ENCODE measurements around the gene LRRC36. TPM values are rescaled to one million over a fixed set of nuclear protein-coding genes. Genes with fewer than 3 reads are reported as not detected.

Gene LRRC36
- total RNA-seq, 1 donor from 2014 or later: not detected

DNA sequence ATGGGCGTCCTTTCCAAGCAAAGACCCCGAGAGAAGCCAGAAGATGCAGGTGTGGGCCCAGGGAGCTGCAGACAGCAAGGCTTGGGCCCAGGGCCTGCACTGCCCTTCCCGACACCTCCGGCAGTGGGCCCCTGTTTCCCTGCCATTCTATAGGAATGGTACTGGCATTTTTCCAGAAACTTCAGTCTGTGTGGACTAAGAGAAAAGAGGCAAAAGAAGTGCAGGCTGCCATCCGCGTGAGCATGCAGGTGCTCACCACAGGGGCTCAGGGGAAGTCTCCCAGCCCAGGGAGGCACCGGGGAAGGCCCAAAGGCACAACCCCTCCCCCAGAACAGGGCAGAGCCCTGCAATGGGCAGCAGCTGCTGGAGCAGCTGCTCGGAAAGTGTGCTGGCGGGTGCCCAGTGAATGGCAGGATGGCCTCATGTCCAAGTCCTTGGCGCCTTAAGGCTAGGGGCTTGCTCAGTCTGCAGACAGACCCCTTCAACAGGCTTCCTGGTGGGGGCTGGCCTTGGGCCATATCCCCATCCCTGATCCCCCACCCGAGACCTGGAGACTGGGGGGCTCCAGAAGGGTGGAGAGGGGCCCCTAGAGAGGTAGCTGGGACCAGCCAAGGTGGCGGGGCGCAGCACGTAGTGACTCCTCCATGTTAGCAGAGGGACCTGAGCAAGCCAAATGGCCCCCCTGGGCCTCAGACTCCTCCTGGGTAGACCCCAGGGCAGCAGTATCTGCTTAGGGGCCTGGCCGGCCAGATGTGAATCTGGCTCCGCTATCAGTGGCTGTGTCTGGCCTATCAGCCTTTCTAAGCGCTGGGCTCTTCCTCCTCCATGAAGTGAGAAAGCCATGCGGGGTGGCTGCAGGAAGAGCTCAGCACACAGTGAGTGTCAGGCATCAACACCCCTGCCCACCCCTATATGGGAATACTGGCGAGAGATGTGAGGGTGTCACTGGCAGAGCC lies 73.4 kb downstream of the LRRC36 start:
- H3K27me3 ChIP-seq (ENCODE audit: control insufficient read depth in 3 of 3, insufficient read depth in 3 of 3, low read length in 3 of 3): no peaks in the 10 kb centered on the region
- H3K4me3 ChIP-seq (ENCODE audit: low read length in 3 of 3): peak overlapping the region in 1 of 3 donors; percentile 29
- peak overlapping the region in 2 of 3 donors; percentile 20 to 60 for H3K9ac ChIP-seq (ENCODE audit: low read depth in 1 of 3, low read length in 3 of 3)
- H3K27ac ChIP-seq (ENCODE audit: low read depth, low read length): no peak overlapping the region
- H3K9me3 ChIP-seq (ENCODE audit: control insufficient read depth in 3 of 3, low read length in 3 of 3): no peaks in the 10 kb centered on the region
- H3K4me1 ChIP-seq (ENCODE audit: control insufficient read depth in 3 of 3, insufficient read depth in 3 of 3, low read length in 3 of 3): peaks cover 30 to 76% (median 66%) of the 10 kb centered on the region in 3 donors
- no peaks in the 10 kb centered on the region for H3K36me3 ChIP-seq (ENCODE audit: control insufficient read depth in 3 of 3, insufficient read depth in 3 of 3, low read length in 3 of 3)

GRCh38 chr16:67400901-67401300 lies 74.3 kb downstream of the LRRC36 start:
- Histone ChIP-seq H3K36me3 (ENCODE audit: control insufficient read depth in 3 of 3, insufficient read depth in 3 of 3, low read length in 3 of 3) (no peaks in the 10 kb centered on the region), H3K9ac (ENCODE audit: low read depth in 1 of 3, low read length in 3 of 3) (no peak overlapping the region), H3K27me3 (ENCODE audit: control insufficient read depth in 3 of 3, insufficient read depth in 3 of 3, low read length in 3 of 3) (no peaks in the 10 kb centered on the region), H3K4me1 (ENCODE audit: control insufficient read depth in 3 of 3, insufficient read depth in 3 of 3, low read length in 3 of 3) (peaks cover 30 to 77% (median 66%) of the 10 kb centered on the region in 3 donors), H3K27ac (ENCODE audit: low read depth, low read length) (no peak overlapping the region), H3K4me3 (ENCODE audit: low read length in 3 of 3) (no peak overlapping the region), H3K9me3 (ENCODE audit: control insufficient read depth in 3 of 3, low read length in 3 of 3) (no peaks in the 10 kb centered on the region)

- no peaks in the 10 kb centered on the region for H3K36me3 ChIP-seq (ENCODE audit: control insufficient read depth in 3 of 3, insufficient read depth in 3 of 3, low read length in 3 of 3)
- no peaks in the 10 kb centered on the region for H3K9me3 ChIP-seq (ENCODE audit: control insufficient read depth in 3 of 3, low read length in 3 of 3)
- no peaks in the 10 kb centered on the region for H3K27me3 ChIP-seq (ENCODE audit: control insufficient read depth in 3 of 3, insufficient read depth in 3 of 3, low read length in 3 of 3)
- H3K4me1 ChIP-seq (ENCODE audit: control insufficient read depth in 3 of 3, insufficient read depth in 3 of 3, low read length in 3 of 3): peaks cover 34 to 72% (median 67%) of the 10 kb centered on the region in 3 donors
- H3K27ac ChIP-seq (ENCODE audit: low read depth, low read length): peak overlapping the region; percentile 89
- no peak overlapping the region for H3K4me3 ChIP-seq (ENCODE audit: low read length in 3 of 3)
- no peak overlapping the region for H3K9ac ChIP-seq (ENCODE audit: low read depth in 1 of 3, low read length in 3 of 3)
Observed at GRCh38 chr16:67403976-67404555, 77.5 kb downstream of the LRRC36 start.

- no peak overlapping the region for H3K4me3 ChIP-seq (ENCODE audit: low read length in 3 of 3)
- no peaks in the 10 kb centered on the region for H3K9me3 ChIP-seq (ENCODE audit: control insufficient read depth in 3 of 3, low read length in 3 of 3)
- H3K9ac ChIP-seq (ENCODE audit: low read depth in 1 of 3, low read length in 3 of 3): peak overlapping the region in 1 of 3 donors; percentile 50
- no peaks in the 10 kb centered on the region for H3K36me3 ChIP-seq (ENCODE audit: control insufficient read depth in 3 of 3, insufficient read depth in 3 of 3, low read length in 3 of 3)
- H3K27ac ChIP-seq (ENCODE audit: low read depth, low read length): peak overlapping the region; percentile 89
- no peaks in the 10 kb centered on the region for H3K27me3 ChIP-seq (ENCODE audit: control insufficient read depth in 3 of 3, insufficient read depth in 3 of 3, low read length in 3 of 3)
- peaks cover 31 to 72% (median 60%) of the 10 kb centered on the region in 3 donors for H3K4me1 ChIP-seq (ENCODE audit: control insufficient read depth in 3 of 3, insufficient read depth in 3 of 3, low read length in 3 of 3)
Observed at GRCh38 chr16:67404740-67405226, 78.2 kb downstream of the LRRC36 start.

GRCh38 chr16:67405336-67405735 lies 78.7 kb downstream of the LRRC36 start:
- H3K4me3 ChIP-seq (ENCODE audit: low read length in 3 of 3): no peak overlapping the region
- H3K9ac ChIP-seq (ENCODE audit: low read depth in 1 of 3, low read length in 3 of 3): peak overlapping the region in 1 of 3 donors; percentile 77
- H3K4me1 ChIP-seq (ENCODE audit: control insufficient read depth in 3 of 3, insufficient read depth in 3 of 3, low read length in 3 of 3): peaks cover 25 to 71% (median 57%) of the 10 kb centered on the region in 3 donors
- no peaks in the 10 kb centered on the region for H3K9me3 ChIP-seq (ENCODE audit: control insufficient read depth in 3 of 3, low read length in 3 of 3)
- no peaks in the 10 kb centered on the region for H3K27me3 ChIP-seq (ENCODE audit: control insufficient read depth in 3 of 3, insufficient read depth in 3 of 3, low read length in 3 of 3)
- peak overlapping the region; percentile 89 for H3K27ac ChIP-seq (ENCODE audit: low read depth, low read length)
- no peaks in the 10 kb centered on the region for H3K36me3 ChIP-seq (ENCODE audit: control insufficient read depth in 3 of 3, insufficient read depth in 3 of 3, low read length in 3 of 3)

DNA sequence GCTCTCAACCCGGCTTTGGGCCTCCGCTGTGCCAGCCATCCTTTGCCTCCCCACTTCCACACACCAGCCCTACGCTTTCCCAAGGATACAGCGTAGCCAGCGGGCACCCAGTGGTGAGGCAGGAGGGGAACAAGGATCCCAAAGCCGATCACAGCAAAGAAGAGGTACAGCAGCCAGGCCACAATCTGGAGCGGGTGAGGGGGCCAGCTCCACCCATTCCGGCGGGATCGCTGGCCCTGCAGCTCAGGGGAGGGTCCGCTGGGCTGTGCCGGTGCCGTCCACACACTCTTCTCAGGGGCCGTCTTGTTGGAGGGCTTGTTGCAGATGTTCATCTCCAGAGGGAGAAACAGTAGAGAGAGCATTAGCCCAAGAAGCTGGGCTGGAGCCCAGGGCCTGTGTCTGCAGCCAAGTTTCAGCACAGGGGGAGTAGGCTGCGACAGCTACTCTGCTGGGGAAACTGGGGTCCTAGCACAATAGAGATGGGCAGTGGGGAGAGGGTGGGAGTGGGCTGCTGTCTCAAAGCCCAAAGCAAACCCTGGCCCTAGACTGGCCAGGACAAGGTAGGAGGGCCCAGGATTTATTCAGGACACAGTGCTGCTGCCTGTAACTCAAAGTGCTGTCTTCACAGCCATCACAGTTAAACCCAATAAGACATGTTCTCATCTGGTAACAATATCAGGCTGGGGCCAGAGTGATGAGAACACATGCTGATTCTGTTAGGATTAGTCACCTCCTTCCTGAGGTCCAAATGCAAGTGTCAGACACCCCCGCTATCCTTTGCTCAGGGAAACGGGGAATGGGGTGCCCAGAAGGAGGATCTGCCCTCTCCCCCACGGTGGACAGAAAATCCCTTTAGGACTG lies 79.7 kb downstream of the LRRC36 start:
- Histone ChIP-seq H3K27ac (ENCODE audit: low read depth, low read length) (peak overlapping the region; percentile 89), H3K36me3 (ENCODE audit: control insufficient read depth in 3 of 3, insufficient read depth in 3 of 3, low read length in 3 of 3) (no peaks in the 10 kb centered on the region), H3K4me1 (ENCODE audit: control insufficient read depth in 3 of 3, insufficient read depth in 3 of 3, low read length in 3 of 3) (peaks cover 25 to 61% (median 48%) of the 10 kb centered on the region in 3 donors), H3K9me3 (ENCODE audit: control insufficient read depth in 3 of 3, low read length in 3 of 3) (no peaks in the 10 kb centered on the region), H3K27me3 (ENCODE audit: control insufficient read depth in 3 of 3, insufficient read depth in 3 of 3, low read length in 3 of 3) (no peaks in the 10 kb centered on the region), H3K4me3 (ENCODE audit: low read length in 3 of 3) (peak overlapping the region in 2 of 3 donors; percentile 24 to 45), H3K9ac (ENCODE audit: low read depth in 1 of 3, low read length in 3 of 3) (peak overlapping the region; percentile 71 to 77 (median 74))

- Histone ChIP-seq H3K36me3 (ENCODE audit: control insufficient read depth in 3 of 3, insufficient read depth in 3 of 3, low read length in 3 of 3) (no peaks in the 10 kb centered on the region), H3K27ac (ENCODE audit: low read depth, low read length) (peak overlapping the region; percentile 89), H3K4me3 (ENCODE audit: low read length in 3 of 3) (no peak overlapping the region), H3K4me1 (ENCODE audit: control insufficient read depth in 3 of 3, insufficient read depth in 3 of 3, low read length in 3 of 3) (peaks cover 25 to 57% (median 46%) of the 10 kb centered on the region in 3 donors), H3K9ac (ENCODE audit: low read depth in 1 of 3, low read length in 3 of 3) (peak overlapping the region; percentile 71 to 77 (median 74)), H3K27me3 (ENCODE audit: control insufficient read depth in 3 of 3, insufficient read depth in 3 of 3, low read length in 3 of 3) (no peaks in the 10 kb centered on the region), H3K9me3 (ENCODE audit: control insufficient read depth in 3 of 3, low read length in 3 of 3) (no peaks in the 10 kb centered on the region)
Observed at GRCh38 chr16:67407176-67407787, 80.7 kb downstream of the LRRC36 start.

DNA sequence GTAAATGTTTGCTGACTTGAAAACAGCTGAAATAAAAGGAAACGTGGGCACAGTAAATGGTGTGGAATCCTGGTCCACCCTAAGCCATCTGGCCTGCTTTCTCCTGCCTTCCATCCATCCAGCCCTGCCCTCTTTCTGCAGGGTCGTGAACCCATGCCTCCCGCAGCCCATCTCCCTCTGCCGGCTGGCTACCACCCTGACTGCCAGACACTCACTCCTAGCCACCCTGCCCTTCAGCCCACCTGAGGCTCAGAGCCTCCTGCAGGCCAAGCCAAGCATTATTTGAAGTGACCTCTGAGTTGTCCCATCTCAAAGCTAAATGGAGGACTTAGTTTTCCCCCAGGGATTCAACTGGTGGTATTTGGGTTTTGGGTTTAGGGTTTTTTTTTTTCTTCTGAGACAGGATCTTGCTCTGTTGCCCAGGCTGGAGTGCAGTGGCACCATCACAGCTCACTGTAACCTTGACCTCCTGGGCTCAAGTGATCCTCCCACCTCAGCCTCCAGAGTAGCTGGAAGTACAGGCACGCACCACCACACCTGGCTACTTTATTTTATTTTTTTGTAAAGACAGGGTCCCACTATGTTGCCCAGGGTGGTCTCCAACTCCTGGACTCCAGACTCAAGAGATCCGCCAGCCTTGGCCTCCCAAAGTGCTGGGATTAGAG lies 81.3 kb downstream of the LRRC36 start:
- no peaks in the 10 kb centered on the region for H3K36me3 ChIP-seq (ENCODE audit: control insufficient read depth in 3 of 3, insufficient read depth in 3 of 3, low read length in 3 of 3)
- H3K9ac ChIP-seq (ENCODE audit: low read depth in 1 of 3, low read length in 3 of 3): peak overlapping the region in 1 of 3 donors; percentile 71
- peaks cover 25 to 57% (median 46%) of the 10 kb centered on the region in 3 donors for H3K4me1 ChIP-seq (ENCODE audit: control insufficient read depth in 3 of 3, insufficient read depth in 3 of 3, low read length in 3 of 3)
- no peaks in the 10 kb centered on the region for H3K27me3 ChIP-seq (ENCODE audit: control insufficient read depth in 3 of 3, insufficient read depth in 3 of 3, low read length in 3 of 3)
- H3K4me3 ChIP-seq (ENCODE audit: low read length in 3 of 3): no peak overlapping the region
- no peaks in the 10 kb centered on the region for H3K9me3 ChIP-seq (ENCODE audit: control insufficient read depth in 3 of 3, low read length in 3 of 3)
- peak overlapping the region; percentile 89 for H3K27ac ChIP-seq (ENCODE audit: low read depth, low read length)

GRCh38 chr16:67409631-67410030 lies 83.0 kb downstream of the LRRC36 start:
- Histone ChIP-seq H3K36me3 (ENCODE audit: control insufficient read depth in 3 of 3, insufficient read depth in 3 of 3, low read length in 3 of 3) (no peaks in the 10 kb centered on the region), H3K27me3 (ENCODE audit: control insufficient read depth in 3 of 3, insufficient read depth in 3 of 3, low read length in 3 of 3) (no peaks in the 10 kb centered on the region), H3K4me1 (ENCODE audit: control insufficient read depth in 3 of 3, insufficient read depth in 3 of 3, low read length in 3 of 3) (peaks cover 25 to 58% (median 42%) of the 10 kb centered on the region in 3 donors)

More at GRCh38 chr16:67409631-67410030, 83.0 kb downstream of the LRRC36 start:
- Histone ChIP-seq H3K9ac (ENCODE audit: low read depth in 1 of 3, low read length in 3 of 3) (no peak overlapping the region), H3K9me3 (ENCODE audit: control insufficient read depth in 3 of 3, low read length in 3 of 3) (no peaks in the 10 kb centered on the region), H3K27ac (ENCODE audit: low read depth, low read length) (no peak overlapping the region), H3K4me3 (ENCODE audit: low read length in 3 of 3) (no peak overlapping the region)

All from skeletal muscle tissue (tissue), 4 donors.